ENCODE results near the gene NRL. TPM values are rescaled to one million over a fixed set of nuclear protein-coding genes. Genes with fewer than 3 reads are reported as not detected.

The NRL gene
- total RNA-seq, 1 experiment from 2014 or later = 0.66 TPM

GRCh38 chr14:24068711-24069410, 45.9 kb downstream of the NRL start:
- intact Hi-C loops (cut with micrococcal nuclease) = no loop called here
- ATAC-seq = no peak
- TF ChIP-seq JUND (IDR thresholded peaks at IDR 0.05) (no peak), POLR2A (IDR thresholded peaks at IDR 0.05; ENCODE audit: borderline replicate concordance, extremely low read depth, insufficient read depth, insufficient read length) (no peak), EZH2phosphoT487 (IDR thresholded peaks at IDR 0.05; ENCODE audit: borderline replicate concordance) (no peak), ZFX (IDR thresholded peaks at IDR 0.05) (no peak), TCF7L2 (IDR thresholded peaks at IDR 0.05; ENCODE audit: borderline replicate concordance, extremely low read depth, insufficient read depth, insufficient read length) (no peak), MAX (IDR thresholded peaks at IDR 0.05) (no peak), SIN3A (IDR thresholded peaks at IDR 0.05; ENCODE audit: low read depth) (no peak), SRF (IDR thresholded peaks at IDR 0.05; ENCODE audit: low read depth) (no peak), CEBPB (IDR thresholded peaks at IDR 0.05; ENCODE audit: low read depth) (no peak), SP1 (IDR thresholded peaks at IDR 0.05; ENCODE audit: low read depth) (no peak), POLR2AphosphoS5 (IDR thresholded peaks at IDR 0.05; ENCODE audit: low read depth, low read length) (no peak), CBX3 (IDR thresholded peaks at IDR 0.05; ENCODE audit: low read depth) (no peak), RAD21 (IDR thresholded peaks at IDR 0.05; ENCODE audit: low read depth) (no peak), YY1 (IDR thresholded peaks at IDR 0.05; ENCODE audit: extremely low read depth, insufficient replicate concordance, low read depth, low read length) (no peak), ZNF274 (IDR thresholded peaks at IDR 0.05; ENCODE audit: low read depth, low read length) (no peak)
- TF ChIP-seq, protein P1, sequence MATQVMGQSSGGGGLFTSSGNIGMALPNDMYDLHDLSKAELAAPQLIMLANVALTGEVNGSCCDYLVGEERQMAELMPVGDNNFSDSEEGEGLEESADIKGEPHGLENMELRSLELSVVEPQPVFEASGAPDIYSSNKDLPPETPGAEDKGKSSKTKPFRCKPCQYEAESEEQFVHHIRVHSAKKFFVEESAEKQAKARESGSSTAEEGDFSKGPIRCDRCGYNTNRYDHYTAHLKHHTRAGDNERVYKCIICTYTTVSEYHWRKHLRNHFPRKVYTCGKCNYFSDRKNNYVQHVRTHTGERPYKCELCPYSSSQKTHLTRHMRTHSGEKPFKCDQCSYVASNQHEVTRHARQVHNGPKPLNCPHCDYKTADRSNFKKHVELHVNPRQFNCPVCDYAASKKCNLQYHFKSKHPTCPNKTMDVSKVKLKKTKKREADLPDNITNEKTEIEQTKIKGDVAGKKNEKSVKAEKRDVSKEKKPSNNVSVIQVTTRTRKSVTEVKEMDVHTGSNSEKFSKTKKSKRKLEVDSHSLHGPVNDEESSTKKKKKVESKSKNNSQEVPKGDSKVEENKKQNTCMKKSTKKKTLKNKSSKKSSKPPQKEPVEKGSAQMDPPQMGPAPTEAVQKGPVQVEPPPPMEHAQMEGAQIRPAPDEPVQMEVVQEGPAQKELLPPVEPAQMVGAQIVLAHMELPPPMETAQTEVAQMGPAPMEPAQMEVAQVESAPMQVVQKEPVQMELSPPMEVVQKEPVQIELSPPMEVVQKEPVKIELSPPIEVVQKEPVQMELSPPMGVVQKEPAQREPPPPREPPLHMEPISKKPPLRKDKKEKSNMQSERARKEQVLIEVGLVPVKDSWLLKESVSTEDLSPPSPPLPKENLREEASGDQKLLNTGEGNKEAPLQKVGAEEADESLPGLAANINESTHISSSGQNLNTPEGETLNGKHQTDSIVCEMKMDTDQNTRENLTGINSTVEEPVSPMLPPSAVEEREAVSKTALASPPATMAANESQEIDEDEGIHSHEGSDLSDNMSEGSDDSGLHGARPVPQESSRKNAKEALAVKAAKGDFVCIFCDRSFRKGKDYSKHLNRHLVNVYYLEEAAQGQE (IDR thresholded peaks at IDR 0.05; ENCODE audit: low read depth) = no peak
- TF ChIP-seq, protein P2, sequence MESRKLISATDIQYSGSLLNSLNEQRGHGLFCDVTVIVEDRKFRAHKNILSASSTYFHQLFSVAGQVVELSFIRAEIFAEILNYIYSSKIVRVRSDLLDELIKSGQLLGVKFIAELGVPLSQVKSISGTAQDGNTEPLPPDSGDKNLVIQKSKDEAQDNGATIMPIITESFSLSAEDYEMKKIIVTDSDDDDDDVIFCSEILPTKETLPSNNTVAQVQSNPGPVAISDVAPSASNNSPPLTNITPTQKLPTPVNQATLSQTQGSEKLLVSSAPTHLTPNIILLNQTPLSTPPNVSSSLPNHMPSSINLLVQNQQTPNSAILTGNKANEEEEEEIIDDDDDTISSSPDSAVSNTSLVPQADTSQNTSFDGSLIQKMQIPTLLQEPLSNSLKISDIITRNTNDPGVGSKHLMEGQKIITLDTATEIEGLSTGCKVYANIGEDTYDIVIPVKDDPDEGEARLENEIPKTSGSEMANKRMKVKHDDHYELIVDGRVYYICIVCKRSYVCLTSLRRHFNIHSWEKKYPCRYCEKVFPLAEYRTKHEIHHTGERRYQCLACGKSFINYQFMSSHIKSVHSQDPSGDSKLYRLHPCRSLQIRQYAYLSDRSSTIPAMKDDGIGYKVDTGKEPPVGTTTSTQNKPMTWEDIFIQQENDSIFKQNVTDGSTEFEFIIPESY (IDR thresholded peaks at IDR 0.05; ENCODE audit: extremely low read depth, insufficient replicate concordance, low read length) = no peak
- TF ChIP-seq, protein P3, sequence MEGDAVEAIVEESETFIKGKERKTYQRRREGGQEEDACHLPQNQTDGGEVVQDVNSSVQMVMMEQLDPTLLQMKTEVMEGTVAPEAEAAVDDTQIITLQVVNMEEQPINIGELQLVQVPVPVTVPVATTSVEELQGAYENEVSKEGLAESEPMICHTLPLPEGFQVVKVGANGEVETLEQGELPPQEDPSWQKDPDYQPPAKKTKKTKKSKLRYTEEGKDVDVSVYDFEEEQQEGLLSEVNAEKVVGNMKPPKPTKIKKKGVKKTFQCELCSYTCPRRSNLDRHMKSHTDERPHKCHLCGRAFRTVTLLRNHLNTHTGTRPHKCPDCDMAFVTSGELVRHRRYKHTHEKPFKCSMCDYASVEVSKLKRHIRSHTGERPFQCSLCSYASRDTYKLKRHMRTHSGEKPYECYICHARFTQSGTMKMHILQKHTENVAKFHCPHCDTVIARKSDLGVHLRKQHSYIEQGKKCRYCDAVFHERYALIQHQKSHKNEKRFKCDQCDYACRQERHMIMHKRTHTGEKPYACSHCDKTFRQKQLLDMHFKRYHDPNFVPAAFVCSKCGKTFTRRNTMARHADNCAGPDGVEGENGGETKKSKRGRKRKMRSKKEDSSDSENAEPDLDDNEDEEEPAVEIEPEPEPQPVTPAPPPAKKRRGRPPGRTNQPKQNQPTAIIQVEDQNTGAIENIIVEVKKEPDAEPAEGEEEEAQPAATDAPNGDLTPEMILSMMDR (IDR thresholded peaks at IDR 0.05 in 2 of 3, conservative IDR thresholded peaks at IDR 0.05 in 1 of 3; ENCODE audit: borderline replicate concordance in 1 of 3, insufficient read depth in 1 of 3, low read depth in 2 of 3, low read length in 2 of 3) = no peak

More at GRCh38 chr14:24068711-24069410, 45.9 kb downstream of the NRL start:
- Histone ChIP-seq H3K27ac (ENCODE audit: low read depth, low read length) (no peak overlapping the region), H3K9me3 (ENCODE audit: control insufficient read depth in 1 of 2, insufficient read depth in 1 of 2, low read depth in 1 of 2, low read length in 2 of 2) (no peaks in the 10 kb centered on the region), H3K79me2 (ENCODE audit: insufficient read depth, low read length) (no peaks in the 10 kb centered on the region), H3K4me3 (replicated peaks in 1 of 2; ENCODE audit: low read depth in 1 of 2, low read length in 2 of 2) (no peak overlapping the region), H3K27me3 (ENCODE audit: insufficient read depth, low read length) (peaks cover 7% of the 10 kb centered on the region; the same call in 1 of the 2 replicates), H2AFZ (ENCODE audit: low read depth, low read length, poor library complexity, severe bottlenecking) (no peak overlapping the region), H4K20me1 (ENCODE audit: insufficient read depth) (no peaks in the 10 kb centered on the region), H3K4me1 (ENCODE audit: control insufficient read depth in 1 of 2, insufficient read depth in 2 of 2, low read length in 2 of 2) (no peaks in the 10 kb centered on the region), H3K9me2 (ENCODE audit: insufficient read depth) (no peaks in the 10 kb centered on the region), H3K4me2 (ENCODE audit: low read length) (no peak overlapping the region), H3K9ac (ENCODE audit: low read length) (no peak overlapping the region), H3K36me3 (ENCODE audit: control insufficient read depth in 1 of 2, insufficient read depth in 2 of 2, low read length in 2 of 2) (no peaks in the 10 kb centered on the region)
- DNase-seq (ENCODE audit: low read depth, low spot score) = no peak
- ChIA-PET POLR2A (interaction anchor here (1.1 kb wide), 1 partner anchor 13 kb away, joined by 3 read pairs; no protein-coding TSS in a partner anchor), RAD21 (ENCODE audit: low non-redundant PET in 1 of 2, low total read pairs in 2 of 2, uncharacterized antibody in 2 of 2, unreplicated experiment in 2 of 2) (no interaction called here), CTCF (interaction anchor here (1.8 kb wide), 1 partner anchor 40 kb away, joined by 4 read pairs; no protein-coding TSS in a partner anchor)
- no TSS peak for BruUV-seq (replicated peaks)

Measured in HCT116 (cell line).